Glutamatergic neuron (in vitro differentiated cells): ENCODE measurements around the gene MC1R. TPM values are rescaled to one million over a fixed set of nuclear protein-coding genes. Genes with fewer than 3 reads are reported as not detected.

Source experiments
- DNase-seq: peaks from one replicate; pipeline ENCODE4 v3.0.0; 2022
- H3K27ac Mint-ChIP-seq: one replicate; pipeline ENCODE4 v1.8.0; 2020; ENCODE audit warnings: mild to moderate bottlenecking, mixed read lengths, inconsistent platforms; ENCODE audit not compliant: unreplicated experiment
- H3K27me3 Mint-ChIP-seq: one replicate; pipeline ENCODE4 v1.8.0; 2020; ENCODE audit warnings: mild to moderate bottlenecking, moderate library complexity, mixed read lengths, inconsistent platforms; ENCODE audit not compliant: unreplicated experiment
- H3K36me3 Mint-ChIP-seq: one replicate; pipeline ENCODE4 v1.8.0; 2020; ENCODE audit warnings: mild to moderate bottlenecking, mixed read lengths, inconsistent platforms; ENCODE audit not compliant: unreplicated experiment
- H3K4me1 Mint-ChIP-seq: one replicate; pipeline ENCODE4 v1.8.0; 2020; ENCODE audit warnings: mild to moderate bottlenecking, low read depth, mixed read lengths, inconsistent platforms; ENCODE audit not compliant: unreplicated experiment
- H3K4me3 Mint-ChIP-seq: one replicate; pipeline ENCODE4 v1.8.0; 2020; ENCODE audit warnings: mild to moderate bottlenecking, mixed read lengths, inconsistent platforms; ENCODE audit not compliant: unreplicated experiment
- H3K9me3 Mint-ChIP-seq: one replicate; pipeline ENCODE4 v1.8.0; 2020; ENCODE audit warnings: mild to moderate bottlenecking, moderate library complexity, mixed read lengths, inconsistent platforms; ENCODE audit not compliant: unreplicated experiment
- total RNA-seq: library from RNA; stranded (reverse); fragmentation: NEBNext Ultra II Directional; extraction: Animal tissue kit (Norgen Biotek cat#: 25700); gene quantifications from one replicate; pipeline ENCODE4 v1.2.1, GENCODE V29; 2021; ENCODE audit not compliant: unreplicated experiment
- TF ChIP-seq, protein P1 (sequence below): fragments of 200-600 bp; sonication (generic); IDR thresholded peaks from one replicate; pipeline ENCODE4 v1.5.0; 2021; ENCODE audit not compliant: partially characterized antibody, unreplicated experiment

MC1R gene
- total RNA-seq, 1 donor from 2014 or later, result 12.8 TPM

DNA sequence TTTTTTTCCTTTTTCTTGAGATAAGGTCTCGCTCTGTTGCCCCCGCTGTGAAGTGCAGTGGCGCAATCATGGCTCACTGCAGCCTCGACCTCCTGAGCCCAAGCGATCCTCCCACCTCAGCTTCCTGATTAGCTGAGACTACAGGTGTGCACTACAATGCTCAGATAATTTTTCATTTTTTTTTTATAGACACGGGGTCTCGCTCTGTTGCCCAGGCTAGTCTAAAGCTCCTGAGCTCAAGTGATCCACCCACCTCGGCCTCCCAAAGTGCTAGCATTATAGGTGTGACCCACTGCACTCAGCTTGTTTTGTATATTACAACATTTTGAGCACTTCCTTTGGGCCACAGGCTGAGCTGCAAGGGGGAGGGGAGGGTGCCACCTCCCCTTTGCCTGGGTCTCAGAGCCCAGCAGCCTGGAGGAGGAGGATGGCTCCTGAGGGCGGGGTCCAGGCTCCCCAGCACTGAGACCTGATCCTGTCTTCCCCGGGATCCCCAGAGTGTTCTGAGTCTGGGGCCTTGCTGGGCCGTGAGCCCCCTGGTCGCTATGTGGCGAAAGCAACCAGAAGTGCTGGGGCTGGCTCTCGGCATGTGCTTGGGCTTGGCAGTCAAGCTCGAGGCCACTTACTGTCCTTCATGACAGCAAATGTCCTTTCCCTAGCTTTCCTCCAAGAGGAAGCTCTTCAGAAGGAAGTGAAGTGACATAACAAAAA is 38.0 kb downstream of the MC1R start:
- Mint-ChIP-seq H3K36me3 (no peaks in the 10 kb centered on the region), H3K27ac (peak overlapping the region; percentile 17), H3K4me3 (no peak overlapping the region), H3K27me3 (peaks cover 13% of the 10 kb centered on the region), H3K4me1 (peaks cover 20% of the 10 kb centered on the region), H3K9me3 (peaks cover 2% of the 10 kb centered on the region)
- DNase-seq, result no peak
- TF ChIP-seq, protein P1, sequence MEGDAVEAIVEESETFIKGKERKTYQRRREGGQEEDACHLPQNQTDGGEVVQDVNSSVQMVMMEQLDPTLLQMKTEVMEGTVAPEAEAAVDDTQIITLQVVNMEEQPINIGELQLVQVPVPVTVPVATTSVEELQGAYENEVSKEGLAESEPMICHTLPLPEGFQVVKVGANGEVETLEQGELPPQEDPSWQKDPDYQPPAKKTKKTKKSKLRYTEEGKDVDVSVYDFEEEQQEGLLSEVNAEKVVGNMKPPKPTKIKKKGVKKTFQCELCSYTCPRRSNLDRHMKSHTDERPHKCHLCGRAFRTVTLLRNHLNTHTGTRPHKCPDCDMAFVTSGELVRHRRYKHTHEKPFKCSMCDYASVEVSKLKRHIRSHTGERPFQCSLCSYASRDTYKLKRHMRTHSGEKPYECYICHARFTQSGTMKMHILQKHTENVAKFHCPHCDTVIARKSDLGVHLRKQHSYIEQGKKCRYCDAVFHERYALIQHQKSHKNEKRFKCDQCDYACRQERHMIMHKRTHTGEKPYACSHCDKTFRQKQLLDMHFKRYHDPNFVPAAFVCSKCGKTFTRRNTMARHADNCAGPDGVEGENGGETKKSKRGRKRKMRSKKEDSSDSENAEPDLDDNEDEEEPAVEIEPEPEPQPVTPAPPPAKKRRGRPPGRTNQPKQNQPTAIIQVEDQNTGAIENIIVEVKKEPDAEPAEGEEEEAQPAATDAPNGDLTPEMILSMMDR, result no peak

DNA sequence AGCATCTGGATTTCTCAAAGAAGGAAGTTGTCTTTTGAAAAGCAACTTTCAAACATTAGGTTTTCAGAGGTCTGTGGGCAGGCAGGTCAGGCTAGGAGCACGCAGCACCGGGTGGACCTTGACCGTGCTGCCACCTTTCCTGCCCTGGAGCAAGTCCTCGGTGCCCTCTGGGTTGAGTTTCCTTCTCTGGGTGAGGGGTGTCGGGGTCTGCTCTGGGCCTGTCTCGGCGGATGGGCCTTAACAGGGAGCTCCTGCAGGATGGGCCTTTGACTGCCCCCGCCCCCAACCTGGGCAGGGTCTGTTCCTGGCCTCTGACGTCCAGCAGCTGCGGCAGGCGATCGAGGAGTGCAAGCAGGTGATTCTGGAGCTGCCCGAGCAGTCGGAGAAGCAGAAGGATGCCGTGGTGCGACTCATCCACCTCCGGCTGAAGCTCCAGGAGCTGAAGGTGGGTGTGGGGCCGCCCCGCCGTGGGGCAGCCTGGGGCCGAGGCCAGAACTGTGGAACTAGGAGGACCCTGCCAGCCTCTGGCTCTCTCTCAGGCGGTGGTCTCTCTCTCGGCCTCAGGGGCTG is 38.6 kb downstream of the MC1R start:
- peaks cover 2% of the 10 kb centered on the region for H3K9me3 Mint-ChIP-seq
- peak overlapping the region; percentile 17 for H3K27ac Mint-ChIP-seq
- peaks cover 20% of the 10 kb centered on the region for H3K4me1 Mint-ChIP-seq
- H3K27me3 Mint-ChIP-seq, result peaks cover 14% of the 10 kb centered on the region
- no peak overlapping the region for H3K4me3 Mint-ChIP-seq
- no peaks in the 10 kb centered on the region for H3K36me3 Mint-ChIP-seq
- TF ChIP-seq, protein P1, result no peak
- DNase-seq, result no peak

DNA sequence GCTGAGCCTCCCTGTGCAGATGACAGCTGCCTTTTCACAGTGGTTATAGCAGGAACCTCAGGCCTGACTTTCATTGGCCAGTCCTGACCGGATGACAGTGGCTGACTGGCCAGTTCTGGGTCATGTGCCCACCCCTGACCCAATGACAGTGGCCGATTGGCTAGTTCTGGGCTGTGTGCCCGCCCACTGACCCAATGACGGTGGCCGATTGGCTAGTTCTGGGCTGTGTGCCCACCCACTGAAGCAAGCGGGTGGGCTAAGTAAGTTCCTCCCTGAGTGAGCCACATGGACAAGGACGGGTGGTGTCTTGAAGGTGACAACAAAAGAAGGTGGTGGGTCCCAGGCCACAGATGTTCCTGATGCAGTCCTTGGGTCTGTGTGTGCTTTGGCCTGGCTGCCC is 39.4 kb downstream of the MC1R start:
- Mint-ChIP-seq H3K27ac (peak overlapping the region; percentile 83), H3K4me1 (peaks cover 20% of the 10 kb centered on the region), H3K36me3 (no peaks in the 10 kb centered on the region), H3K27me3 (peaks cover 15% of the 10 kb centered on the region), H3K4me3 (peak overlapping the region; percentile 49), H3K9me3 (peaks cover 2% of the 10 kb centered on the region)
- DNase-seq, result peak; percentile 75
- TF ChIP-seq, protein P1, result no peak

DNA sequence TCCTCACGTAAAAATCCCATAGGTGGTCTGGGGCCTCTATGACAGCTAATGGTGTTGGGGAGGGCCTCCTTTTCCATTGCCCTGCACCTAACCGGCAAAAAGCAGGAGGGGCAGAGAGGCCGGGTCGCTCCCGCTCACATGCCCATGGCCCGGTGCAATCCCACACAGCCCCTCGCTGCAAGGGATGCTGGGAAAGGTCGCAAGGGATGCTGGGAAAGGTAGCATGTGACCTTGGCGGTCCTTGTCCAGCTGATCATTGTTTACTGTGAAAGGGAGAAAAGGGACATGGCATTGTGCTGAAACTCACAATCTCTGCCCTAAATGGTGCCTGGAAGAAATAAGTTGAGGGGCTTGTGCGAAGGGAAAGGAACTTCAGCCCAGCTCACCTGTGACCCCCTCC is 39.9 kb downstream of the MC1R start:
- H3K27ac Mint-ChIP-seq, result no peak overlapping the region
- no peak for DNase-seq
- H3K36me3 Mint-ChIP-seq, result no peaks in the 10 kb centered on the region
- TF ChIP-seq, protein P1, result no peak
- H3K9me3 Mint-ChIP-seq, result peaks cover 2% of the 10 kb centered on the region
- peaks cover 19% of the 10 kb centered on the region for H3K4me1 Mint-ChIP-seq
- peak overlapping the region; percentile 49 for H3K4me3 Mint-ChIP-seq
- peaks cover 15% of the 10 kb centered on the region for H3K27me3 Mint-ChIP-seq

DNA sequence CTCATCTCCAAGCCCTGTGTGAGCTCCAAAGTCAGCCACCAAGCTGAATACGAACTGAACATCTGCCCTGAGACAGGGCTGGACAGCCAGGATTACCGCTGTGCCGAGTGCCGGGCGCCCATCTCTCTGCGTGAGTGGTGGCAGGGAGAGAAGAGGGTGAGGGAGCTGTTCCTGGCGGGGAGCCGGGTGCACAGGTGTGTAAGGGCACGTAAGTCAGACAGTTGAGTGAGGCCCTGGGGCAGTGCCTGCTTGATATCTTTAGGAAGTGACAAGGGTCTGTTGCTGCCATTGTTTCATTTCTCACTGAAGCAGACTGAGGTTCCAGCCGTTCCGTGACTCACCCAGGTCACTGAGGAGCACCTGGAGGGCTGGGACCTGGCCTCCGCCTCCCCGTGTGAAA is 42.3 kb downstream of the MC1R start:
- Mint-ChIP-seq H3K4me3 (no peak overlapping the region), H3K4me1 (peaks cover 8% of the 10 kb centered on the region)

More for the DNA sequence above, 42.3 kb downstream of the MC1R start:
- DNase-seq, result no peak
- Mint-ChIP-seq H3K9me3 (peaks cover 3% of the 10 kb centered on the region), H3K36me3 (no peaks in the 10 kb centered on the region), H3K27ac (no peak overlapping the region), H3K27me3 (peaks cover 10% of the 10 kb centered on the region)
- TF ChIP-seq, protein P1, result no peak
